ENCODE data around the gene NCBP2L. TPM values are rescaled to one million over a fixed set of nuclear protein-coding genes. Genes with fewer than 3 reads are reported as not detected.

The NCBP2L gene
- polyA plus RNA-seq, 1 donor (not counting 4 experiments of a cell fraction or from before 2014, with no cell fraction given) = not detected

DNA sequence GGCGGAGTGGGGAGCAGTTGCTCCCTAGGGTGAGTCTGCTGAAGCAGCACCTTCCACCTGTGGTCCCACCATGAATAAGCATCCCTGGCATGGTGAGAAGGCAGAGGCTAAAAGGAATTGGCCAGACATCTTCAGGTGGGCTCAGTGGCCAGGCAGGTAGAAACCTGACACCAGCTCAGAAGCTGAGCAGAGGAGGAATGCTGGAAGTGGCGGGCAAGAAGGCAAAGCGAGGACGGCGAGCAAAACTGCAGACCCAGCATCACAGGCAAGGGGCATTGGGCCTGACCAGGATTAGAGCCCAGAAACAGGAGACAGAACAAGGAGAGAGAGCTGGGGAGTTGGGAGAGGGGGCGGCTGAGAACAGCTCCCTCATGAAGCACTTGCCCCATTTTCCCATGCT lies 27.3 kb upstream of the NCBP2L start:
- no peak for FAIRE-seq
- H4K20me1 ChIP-seq (ENCODE audit: control insufficient read depth, extremely low read depth, insufficient read depth, low read length) = no peaks in the 10 kb centered on the region
- H3K27me3 ChIP-seq (ENCODE audit: control insufficient read depth, extremely low read depth, insufficient read depth, low read length) = no peaks in the 10 kb centered on the region
- no peak overlapping the region for H2AFZ ChIP-seq (ENCODE audit: control insufficient read depth, low read length)
- H3K79me2 ChIP-seq (ENCODE audit: control insufficient read depth, insufficient read depth, low read length) = no peaks in the 10 kb centered on the region
- TF ChIP-seq EZH2 (IDR thresholded peaks at IDR 0.05; ENCODE audit: low read length) = no peak
- no peaks in the 10 kb centered on the region for H3K9me3 ChIP-seq (ENCODE audit: control insufficient read depth, low read depth, low read length)
- no peaks in the 10 kb centered on the region for H3K9me1 ChIP-seq (ENCODE audit: control insufficient read depth, extremely low read depth, insufficient read depth, low read length)
- H3K4me1 ChIP-seq (ENCODE audit: control insufficient read depth, extremely low read depth, insufficient read depth, low read length) = peaks cover 28% of the 10 kb centered on the region
- H3K9ac ChIP-seq (ENCODE audit: control insufficient read depth, extremely low read depth, insufficient read depth, low read length) = no peak overlapping the region
- dilution Hi-C loops (cut with MboI; ENCODE audit: extremely low pct_ligation_motif_present, low sequenced_read_pairs) = no loop called here
- DNase-seq (ENCODE audit: low read depth, low spot score) = no peak
- no peak overlapping the region for H3K27ac ChIP-seq (ENCODE audit: control insufficient read depth, insufficient read depth, low read length)
- H3K4me3 ChIP-seq (ENCODE audit: control insufficient read depth in 2 of 3, extremely low read depth in 1 of 3, insufficient read depth in 2 of 3, low read depth in 1 of 3, low read length in 3 of 3) = no peak overlapping the region
- no peak overlapping the region for H3K4me2 ChIP-seq (ENCODE audit: control insufficient read depth, extremely low read depth, insufficient read depth, low read depth, low read length)
- no peaks in the 10 kb centered on the region for H3K36me3 ChIP-seq (ENCODE audit: control insufficient read depth in 2 of 2, extremely low read depth in 1 of 2, insufficient read depth in 2 of 2, low read length in 2 of 2)

DNA sequence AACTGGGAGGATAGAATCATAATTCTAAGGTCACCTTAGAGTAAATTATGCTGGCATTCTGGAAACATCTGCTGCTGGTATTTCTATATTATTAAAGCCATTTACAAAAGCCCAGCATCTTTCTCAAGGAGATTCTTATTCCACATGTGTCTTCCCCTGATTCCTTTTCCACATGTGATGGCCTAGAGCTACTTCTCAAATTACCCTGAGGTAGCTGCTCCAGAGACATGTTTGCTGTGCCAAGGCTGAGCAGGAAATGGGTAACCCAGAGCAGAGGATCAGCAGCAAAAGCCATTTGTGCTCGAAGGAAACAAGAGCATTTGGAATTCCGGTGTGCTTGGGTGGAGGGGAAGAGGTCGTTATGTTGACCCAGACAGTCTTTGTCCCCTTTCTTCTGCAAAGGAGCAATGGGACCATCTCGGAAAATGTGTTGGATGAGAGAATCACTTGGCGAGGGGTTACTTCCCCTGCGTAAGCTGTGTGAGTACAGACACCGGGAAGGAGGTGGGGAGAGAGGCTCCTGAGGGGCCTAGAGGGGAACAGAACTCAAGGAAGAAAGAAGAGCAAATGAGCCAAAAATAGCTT lies 26.6 kb upstream of the NCBP2L start:
- Histone ChIP-seq H3K4me3 (ENCODE audit: control insufficient read depth in 2 of 3, extremely low read depth in 1 of 3, insufficient read depth in 2 of 3, low read depth in 1 of 3, low read length in 3 of 3) (no peak overlapping the region), H3K4me2 (ENCODE audit: control insufficient read depth, extremely low read depth, insufficient read depth, low read depth, low read length) (no peak overlapping the region), H3K9ac (ENCODE audit: control insufficient read depth, extremely low read depth, insufficient read depth, low read length) (no peak overlapping the region), H3K36me3 (ENCODE audit: control insufficient read depth in 2 of 2, extremely low read depth in 1 of 2, insufficient read depth in 2 of 2, low read length in 2 of 2) (no peaks in the 10 kb centered on the region), H3K9me1 (ENCODE audit: control insufficient read depth, extremely low read depth, insufficient read depth, low read length) (no peaks in the 10 kb centered on the region), H3K27me3 (ENCODE audit: control insufficient read depth, extremely low read depth, insufficient read depth, low read length) (no peaks in the 10 kb centered on the region), H3K9me3 (ENCODE audit: control insufficient read depth, low read depth, low read length) (no peaks in the 10 kb centered on the region), H3K79me2 (ENCODE audit: control insufficient read depth, insufficient read depth, low read length) (no peaks in the 10 kb centered on the region), H2AFZ (ENCODE audit: control insufficient read depth, low read length) (no peak overlapping the region), H4K20me1 (ENCODE audit: control insufficient read depth, extremely low read depth, insufficient read depth, low read length) (no peaks in the 10 kb centered on the region), H3K27ac (ENCODE audit: control insufficient read depth, insufficient read depth, low read length) (no peak overlapping the region), H3K4me1 (ENCODE audit: control insufficient read depth, extremely low read depth, insufficient read depth, low read length) (peaks cover 28% of the 10 kb centered on the region)
- DNase-seq (ENCODE audit: low read depth, low spot score) = no peak
- dilution Hi-C loops (cut with MboI; ENCODE audit: extremely low pct_ligation_motif_present, low sequenced_read_pairs) = no loop called here
- no peak for FAIRE-seq
- TF ChIP-seq, protein P1, sequence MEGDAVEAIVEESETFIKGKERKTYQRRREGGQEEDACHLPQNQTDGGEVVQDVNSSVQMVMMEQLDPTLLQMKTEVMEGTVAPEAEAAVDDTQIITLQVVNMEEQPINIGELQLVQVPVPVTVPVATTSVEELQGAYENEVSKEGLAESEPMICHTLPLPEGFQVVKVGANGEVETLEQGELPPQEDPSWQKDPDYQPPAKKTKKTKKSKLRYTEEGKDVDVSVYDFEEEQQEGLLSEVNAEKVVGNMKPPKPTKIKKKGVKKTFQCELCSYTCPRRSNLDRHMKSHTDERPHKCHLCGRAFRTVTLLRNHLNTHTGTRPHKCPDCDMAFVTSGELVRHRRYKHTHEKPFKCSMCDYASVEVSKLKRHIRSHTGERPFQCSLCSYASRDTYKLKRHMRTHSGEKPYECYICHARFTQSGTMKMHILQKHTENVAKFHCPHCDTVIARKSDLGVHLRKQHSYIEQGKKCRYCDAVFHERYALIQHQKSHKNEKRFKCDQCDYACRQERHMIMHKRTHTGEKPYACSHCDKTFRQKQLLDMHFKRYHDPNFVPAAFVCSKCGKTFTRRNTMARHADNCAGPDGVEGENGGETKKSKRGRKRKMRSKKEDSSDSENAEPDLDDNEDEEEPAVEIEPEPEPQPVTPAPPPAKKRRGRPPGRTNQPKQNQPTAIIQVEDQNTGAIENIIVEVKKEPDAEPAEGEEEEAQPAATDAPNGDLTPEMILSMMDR (optimal IDR thresholded peaks at IDR 0.05 in 1 of 3, IDR thresholded peaks at IDR 0.05 in 1 of 3, conservative IDR thresholded peaks at IDR 0.05 in 1 of 3; ENCODE audit: extremely low read depth in 1 of 3, insufficient read depth in 2 of 3, low read length in 3 of 3) = no peak
- no peak for TF ChIP-seq EZH2 (IDR thresholded peaks at IDR 0.05; ENCODE audit: low read length)

DNA sequence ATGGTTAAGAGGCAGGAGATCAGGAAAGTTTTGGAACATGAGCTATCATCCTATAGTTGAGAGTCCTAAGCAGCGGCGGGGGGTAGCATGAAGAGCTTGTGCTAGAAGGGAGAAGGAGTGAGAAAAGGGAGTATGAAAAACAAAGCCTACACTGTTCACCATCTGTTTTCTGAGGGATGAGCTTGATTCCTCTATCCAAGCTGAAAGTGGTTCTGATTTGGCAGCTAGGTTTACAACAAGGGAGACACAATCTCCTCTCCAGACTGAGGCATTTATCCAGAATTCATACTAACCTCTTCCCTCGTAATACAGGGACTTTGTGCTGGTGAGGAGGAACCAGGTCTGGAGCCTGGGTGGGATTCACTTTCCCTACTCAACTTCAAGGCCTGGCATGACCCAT lies 25.5 kb upstream of the NCBP2L start:
- Histone ChIP-seq H3K27ac (ENCODE audit: control insufficient read depth, insufficient read depth, low read length) (no peak overlapping the region), H3K9me3 (ENCODE audit: control insufficient read depth, low read depth, low read length) (no peaks in the 10 kb centered on the region), H3K4me1 (ENCODE audit: control insufficient read depth, extremely low read depth, insufficient read depth, low read length) (peaks cover 17% of the 10 kb centered on the region), H3K9ac (ENCODE audit: control insufficient read depth, extremely low read depth, insufficient read depth, low read length) (no peak overlapping the region), H2AFZ (ENCODE audit: control insufficient read depth, low read length) (no peak overlapping the region), H3K27me3 (ENCODE audit: control insufficient read depth, extremely low read depth, insufficient read depth, low read length) (peaks cover 4% of the 10 kb centered on the region), H3K36me3 (ENCODE audit: control insufficient read depth in 2 of 2, extremely low read depth in 1 of 2, insufficient read depth in 2 of 2, low read length in 2 of 2) (no peaks in the 10 kb centered on the region), H3K79me2 (ENCODE audit: control insufficient read depth, insufficient read depth, low read length) (no peaks in the 10 kb centered on the region), H3K4me2 (ENCODE audit: control insufficient read depth, extremely low read depth, insufficient read depth, low read depth, low read length) (no peak overlapping the region), H4K20me1 (ENCODE audit: control insufficient read depth, extremely low read depth, insufficient read depth, low read length) (no peaks in the 10 kb centered on the region), H3K9me1 (ENCODE audit: control insufficient read depth, extremely low read depth, insufficient read depth, low read length) (no peaks in the 10 kb centered on the region), H3K4me3 (ENCODE audit: control insufficient read depth in 2 of 3, extremely low read depth in 1 of 3, insufficient read depth in 2 of 3, low read depth in 1 of 3, low read length in 3 of 3) (no peak overlapping the region)
- dilution Hi-C loops (cut with MboI; ENCODE audit: extremely low pct_ligation_motif_present, low sequenced_read_pairs) = no loop called here
- no peak for DNase-seq (ENCODE audit: low read depth, low spot score)
- TF ChIP-seq, protein P1 (optimal IDR thresholded peaks at IDR 0.05 in 1 of 3, IDR thresholded peaks at IDR 0.05 in 1 of 3, conservative IDR thresholded peaks at IDR 0.05 in 1 of 3; ENCODE audit: extremely low read depth in 1 of 3, insufficient read depth in 2 of 3, low read length in 3 of 3) = no peak
- no peak for TF ChIP-seq EZH2 (IDR thresholded peaks at IDR 0.05; ENCODE audit: low read length)
- no peak for FAIRE-seq

All from keratinocyte (primary cell).